H1 (cell line): Measurements from ENCODE around the gene GLT8D1. TPM values are rescaled to one million over a fixed set of nuclear protein-coding genes. Genes with fewer than 3 reads are reported as not detected.

Source experiments
- CTCF ChIA-PET: fragments of 300-600 bp; sonication (Branson Sonifier 250); formaldehyde crosslinking; loops from one replicate; lab custom pipeline; 2021; ENCODE audit not compliant: partially characterized antibody; lab: Charles Lee
- POLR2A ChIA-PET: fragments of 300-600 bp; sonication (Branson Sonifier 250); formaldehyde crosslinking; loops from one replicate; lab custom pipeline; 2021; ENCODE audit warnings: inconsistent platforms; ENCODE audit not compliant: partially characterized antibody; lab: Charles Lee
- DNase-seq, 2 experiments: peaks; one replicate each; pipeline versions ENCODE4 v3.0.0 to v3.0.0-alpha.2; 2010 to 2022; ENCODE audit warnings: low spot score in 2 of 2, low read depth in 1 of 2, mixed read lengths in 1 of 2
- FAIRE-seq: peaks from 2 replicates; lab custom pipeline; 2011; peaks lifted over from hg19 to GRCh38; lab: Jason Lieb, UNC
- H2AFZ ChIP-seq: 2 replicates; pipeline ENCODE4 v1.8.1; 2012; ENCODE audit warnings: low read length, inconsistent platforms
- H2AK5ac ChIP-seq: 2 replicates; pipeline ENCODE4 v1.6.1; 2013; ENCODE audit warnings: low read depth, low read length
- H2BK120ac ChIP-seq: replicated peaks from 2 replicates; pipeline ENCODE3; 2013; ENCODE audit warnings: low read depth, low read length, inconsistent platforms
- H2BK12ac ChIP-seq: 2 replicates; pipeline ENCODE4 v1.6.1; 2013; ENCODE audit warnings: low read depth, low read length
- H2BK15ac ChIP-seq: 2 replicates; pipeline ENCODE4 v1.6.1; 2013; ENCODE audit warnings: low read length
- H2BK20ac ChIP-seq: 2 replicates; pipeline ENCODE4 v1.6.1; 2013; ENCODE audit warnings: low read length
- H2BK5ac ChIP-seq: 2 replicates; pipeline ENCODE4 v1.6.1; 2013; ENCODE audit warnings: low read depth, low read length
- H3K14ac ChIP-seq: 2 replicates; pipeline ENCODE4 v1.6.1; 2013; ENCODE audit warnings: inconsistent platforms; ENCODE audit not compliant: insufficient read length
- H3K18ac ChIP-seq: 2 replicates; pipeline ENCODE4 v1.6.1; 2013; ENCODE audit warnings: low read length; ENCODE audit errors: extremely low read depth
- H3K23ac ChIP-seq: 2 replicates; pipeline ENCODE4 v1.6.1; 2013; ENCODE audit warnings: inconsistent platforms; ENCODE audit not compliant: insufficient read length
- H3K23me2 ChIP-seq: 2 replicates; pipeline ENCODE4 v1.6.1; 2013; ENCODE audit warnings: low read depth, low read length
- H3K27ac ChIP-seq: 2 replicates; pipeline ENCODE4 v1.6.1; 2011; ENCODE audit warnings: low read depth, low read length, inconsistent platforms
- H3K27me3 ChIP-seq, 4 experiments: replicated peaks in 1 of 4; 1 replicate in 1 of 4; 2 replicates in 3 of 4; pipeline versions ENCODE4 v1.6.1 to v1.8.1; 2011 to 2013; ENCODE audit warnings: low read length in 3 of 4, mild to moderate bottlenecking in 3 of 4, inconsistent platforms in 2 of 4, mixed read lengths in 2 of 4, moderate library complexity in 1 of 4; ENCODE audit not compliant: control insufficient read depth in 3 of 4, insufficient read depth in 3 of 4; ENCODE audit errors: extremely low read depth in 1 of 4
- H3K36me3 ChIP-seq, 4 experiments: 2 replicates each; pipeline versions ENCODE4 v1.6.1 to v1.8.1; 2011 to 2013; ENCODE audit warnings: mild to moderate bottlenecking in 4 of 4, low read length in 3 of 4, moderate library complexity in 2 of 4, control low read depth in 1 of 4, inconsistent platforms in 1 of 4; ENCODE audit not compliant: insufficient read depth in 4 of 4, control insufficient read depth in 2 of 4
- H3K4ac ChIP-seq: replicated peaks from 2 replicates; pipeline ENCODE3; 2013; ENCODE audit warnings: low read length, low read depth, mixed read lengths, inconsistent platforms; ENCODE audit not compliant: insufficient read length
- H3K4me1 ChIP-seq, 4 experiments: replicated peaks in 1 of 4; 1 replicate in 1 of 4; 2 replicates in 3 of 4; pipeline versions ENCODE4 v1.6.1 to v1.8.1; 2011 to 2013; ENCODE audit warnings: low read length in 3 of 4, inconsistent platforms in 2 of 4, mixed read lengths in 1 of 4; ENCODE audit not compliant: insufficient read depth in 4 of 4, control insufficient read depth in 3 of 4
- H3K4me2 ChIP-seq, 2 experiments: 2 replicates each; pipeline versions ENCODE4 v1.6.1 to v1.8.1; 2011 to 2013; ENCODE audit warnings: low read depth in 2 of 2, low read length in 2 of 2, control low read depth in 1 of 2, inconsistent platforms in 1 of 2, mild to moderate bottlenecking in 1 of 2; ENCODE audit not compliant: insufficient read depth in 1 of 2
- H3K4me3 ChIP-seq, 4 experiments: fragments of 200-600, 300-600 bp in 1 of 4; sonication (generic), shearing (Covaris generic), sonication (Bioruptor Twin) in 1 of 4; 2 replicates each; pipeline versions ENCODE4 v1.5.1 to v1.8.1; 2011 to 2016; ENCODE audit warnings: low read length in 4 of 4, low read depth in 3 of 4, control low read depth in 2 of 4, inconsistent platforms in 2 of 4, mild to moderate bottlenecking in 2 of 4, mixed read lengths in 1 of 4, moderate library complexity in 1 of 4; ENCODE audit not compliant: insufficient read depth in 2 of 4; ENCODE audit errors: extremely low read depth in 1 of 4
- H3K56ac ChIP-seq: replicated peaks from 2 replicates; pipeline ENCODE3; 2013; ENCODE audit warnings: low read depth, mild to moderate bottlenecking, mixed read lengths, low read length, inconsistent platforms; ENCODE audit not compliant: insufficient read length
- H3K79me1 ChIP-seq: 2 replicates; pipeline ENCODE4 v1.6.1; 2013; ENCODE audit warnings: low read depth, low read length, control low read depth
- H3K79me2 ChIP-seq, 2 experiments: 2 replicates each; pipeline versions ENCODE4 v1.6.1 to v1.8.1; 2012 to 2013; ENCODE audit warnings: low read length in 2 of 2, mild to moderate bottlenecking in 2 of 2, inconsistent platforms in 1 of 2; ENCODE audit not compliant: insufficient read depth in 2 of 2, control insufficient read depth in 1 of 2
- H3K9ac ChIP-seq, 4 experiments: replicated peaks in 1 of 4; 1 replicate in 1 of 4; 2 replicates in 3 of 4; pipeline versions ENCODE4 v1.6.1 to v1.8.1; 2011 to 2013; ENCODE audit warnings: low read depth in 3 of 4, low read length in 3 of 4, control low read depth in 2 of 4, mild to moderate bottlenecking in 2 of 4, moderate library complexity in 2 of 4, inconsistent platforms in 1 of 4; ENCODE audit errors: extremely low read depth in 1 of 4
- H3K9me3 ChIP-seq, 2 experiments: 2 replicates each; pipeline versions ENCODE4 v1.6.1 to v1.8.1; 2012 to 2013; ENCODE audit warnings: mild to moderate bottlenecking in 2 of 2, moderate library complexity in 2 of 2, control low read depth in 1 of 2, inconsistent platforms in 1 of 2, low read depth in 1 of 2, low read length in 1 of 2, mixed read lengths in 1 of 2; ENCODE audit not compliant: insufficient read depth in 2 of 2
- H4K20me1 ChIP-seq, 2 experiments: replicated peaks in 1 of 2; 2 replicates each; pipeline versions ENCODE3 to v1.8.1; 2011 to 2013; ENCODE audit warnings: inconsistent platforms in 2 of 2, low read length in 2 of 2, mild to moderate bottlenecking in 1 of 2; ENCODE audit not compliant: insufficient read depth in 2 of 2, control insufficient read depth in 1 of 2
- H4K5ac ChIP-seq: 2 replicates; pipeline ENCODE4 v1.6.1; 2013; ENCODE audit warnings: low read length, low read depth, mixed read lengths, inconsistent platforms; ENCODE audit not compliant: insufficient read length
- H4K8ac ChIP-seq: 2 replicates; pipeline ENCODE4 v1.8.0; 2013; ENCODE audit warnings: mild to moderate bottlenecking, moderate library complexity, low read length, inconsistent platforms; ENCODE audit not compliant: insufficient read depth; ENCODE audit errors: extremely low read depth
- H4K91ac ChIP-seq: replicated peaks from 2 replicates; pipeline ENCODE3; 2013; ENCODE audit warnings: low read length, mixed read lengths, inconsistent platforms; ENCODE audit not compliant: insufficient read length
- GABPA ChIP-seq: IDR thresholded peaks from 2 replicates; pipeline ENCODE4 v1.6.1; 2011; ENCODE audit warnings: mild to moderate bottlenecking, low read length, moderate library complexity, borderline replicate concordance; ENCODE audit not compliant: insufficient read depth
- RBBP5 ChIP-seq: IDR thresholded peaks from 2 replicates; pipeline ENCODE4 v1.7.1; 2012; ENCODE audit warnings: low read depth, mild to moderate bottlenecking, inconsistent platforms, low read length, moderate library complexity, borderline replicate concordance
- RNF2 ChIP-seq: fragments of 200-900, 300-1000 bp; sonication (generic); IDR thresholded peaks from 2 replicates; pipeline ENCODE4 v1.7.1; 2016; ENCODE audit warnings: borderline replicate concordance, low read depth, mild to moderate bottlenecking, antibody characterized with exemption, low read length; ENCODE audit not compliant: poor library complexity, severe bottlenecking; ENCODE audit errors: missing control alignments
- SIX5 ChIP-seq: IDR thresholded peaks from 2 replicates; pipeline ENCODE4 v1.6.1; 2011; ENCODE audit warnings: mild to moderate bottlenecking, low read depth, low read length
- polyA plus RNA-seq, 7 experiments: library from polyadenylated mRNA; depleted of rRNA in 3 of 7; stranded (reverse) in 5 of 7; unstranded in 2 of 7; fragments of >200 nt in 5 of 7; fragments of 200-250 nt in 2 of 7; gene quantifications; 1 replicate in 5 of 7; 2 replicates in 1 of 7; 4 replicates in 1 of 7; pipeline versions ENCODE4 v1.2.1 to v1.2.3, GENCODE V29; 2011 to 2013; ENCODE audit warnings: missing spikeins in 2 of 7, mixed read lengths in 2 of 7
- total RNA-seq: library from RNA; stranded (reverse); fragmentation: NEBNext Ultra II Directional; extraction: Animal tissue kit (Norgen Biotek cat#: 25700); gene quantifications from 2 replicates; pipeline ENCODE4 v1.2.1, GENCODE V29; 2021

The GLT8D1 gene
- total and polyA plus RNA-seq, 2 of the 8 experiments (the other 6 are each of a cell fraction or from before 2014, with no cell fraction given), result 29.0 to 33.6 TPM

DNA sequence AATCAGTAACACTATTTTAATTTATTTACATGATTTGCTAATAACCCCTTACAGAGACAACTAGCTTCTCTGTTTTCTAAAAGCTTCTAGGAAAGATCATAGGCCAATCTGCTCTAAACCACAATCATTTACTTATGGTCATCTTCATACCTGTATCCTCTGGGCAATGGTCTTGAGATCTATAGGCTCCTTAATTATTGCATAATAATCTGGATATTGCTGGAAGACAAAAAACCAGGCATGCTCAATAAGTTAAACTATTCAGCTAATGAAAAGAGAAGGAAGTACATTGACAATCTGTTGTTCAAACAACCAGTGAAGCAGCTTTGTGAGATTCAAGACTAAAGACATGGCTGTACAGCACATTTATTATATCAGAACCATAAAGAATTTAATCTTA, 54.0 kb downstream of the GLT8D1 start:
- Histone ChIP-seq H3K23ac (no peak overlapping the region), H3K36me3 (peaks cover 6 to 61% (median 22%) of the 10 kb centered on the region in 4 experiments; a peak in 7 of 8 replicates), H3K9ac (no peak overlapping the region), H2AK5ac (no peak overlapping the region), H3K4me1 (peaks cover 0 to 2% (median 0%) of the 10 kb centered on the region in 4 experiments; a peak in 1 of 7 replicates), H3K9me3 (no peaks in the 10 kb centered on the region), H2BK12ac (no peak overlapping the region), H2AFZ (no peak overlapping the region), H3K27ac (no peak overlapping the region), H2BK20ac (no peak overlapping the region), H3K18ac (no peak overlapping the region), H3K14ac (no peak overlapping the region), H2BK120ac (no peak overlapping the region), H3K4ac (no peak overlapping the region), H3K4me3 (no peak overlapping the region), H3K23me2 (no peaks in the 10 kb centered on the region), H2BK15ac (no peak overlapping the region), H4K5ac (no peak overlapping the region), H3K79me1 (no peaks in the 10 kb centered on the region), H3K79me2 (no peaks in the 10 kb centered on the region), H4K8ac (no peak overlapping the region), H4K91ac (no peak overlapping the region), H3K56ac (no peak overlapping the region), H3K4me2 (no peak overlapping the region), H3K27me3 (no peaks in the 10 kb centered on the region), H4K20me1 (no peaks in the 10 kb centered on the region), H2BK5ac (no peak overlapping the region)
- TF ChIP-seq RNF2, result no peak
- no peak for TF ChIP-seq SIX5
- no peak for TF ChIP-seq RBBP5
- no peak for TF ChIP-seq GABPA
- FAIRE-seq, result no peak
- ChIA-PET POLR2A (interaction anchor here (1.2 kb wide), 1 partner anchor 44 kb away, joined by 3 read pairs; no protein-coding TSS in a partner anchor), CTCF (no interaction called here)
- no peak for DNase-seq
